ENCODE measurements around the gene TMEM273.

DNA sequence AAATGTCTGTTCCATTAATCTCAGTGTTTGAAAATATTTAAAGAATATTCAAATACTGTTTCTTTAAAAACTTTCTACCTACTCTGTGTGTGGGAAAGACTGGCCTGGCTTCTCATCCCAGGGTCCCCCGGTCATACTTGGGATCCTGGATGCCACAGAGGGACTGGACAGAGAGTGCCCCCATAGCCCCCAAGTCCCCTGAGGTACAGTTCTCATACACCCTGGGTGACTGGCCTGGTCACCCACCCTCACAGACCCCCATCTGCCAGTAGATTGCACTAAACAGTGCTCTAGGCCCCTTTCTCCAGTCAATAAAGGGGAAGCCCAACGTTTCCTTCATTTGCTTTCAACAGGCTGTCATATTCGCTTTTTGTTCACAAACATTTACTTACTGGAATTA is 3.0 kb downstream of the TMEM273 start:
- no peak for TF ChIP-seq SNAI2 (CRISPR knock-in tag; IDR thresholded peaks at IDR 0.05)
- TF ChIP-seq OSR1 (CRISPR knock-in tag; IDR thresholded peaks at IDR 0.05) = no peak
- no peak for TF ChIP-seq ZFP3 (CRISPR knock-in tag; IDR thresholded peaks at IDR 0.05)
- no peak for TF ChIP-seq CSDC2 (CRISPR knock-in tag; IDR thresholded peaks at IDR 0.05)
- TF ChIP-seq TOX (CRISPR knock-in tag; IDR thresholded peaks at IDR 0.05; ENCODE audit: borderline replicate concordance) = no peak

All from SK-N-SH treated with all-trans-retinoic acid at 6 μM for 48 hours (cell line).